Erythroblast (primary cell): ENCODE measurements around the gene RCAN3.
A peak's percentile ranks its signal among the peaks of the same experiment; 100 is the strongest.
"Not testable (repeated sequence)": the region's sequence is repeated elsewhere in the genome, so short reads cannot be mapped to it uniquely, and the experiment has no call there.

Experiments
- DNase-seq, 2 experiments: peaks; one replicate each; lab custom pipeline; 2025; lab: John Stamatoyannopoulos, UW
- GATA1 ChIP-seq: IDR thresholded peaks from 2 replicates; pipeline ENCODE4 v1.6.1; 2011; ENCODE audit warnings: low read depth, mild to moderate bottlenecking, control low read depth, low read length, moderate library complexity
- POLR2A ChIP-seq: IDR thresholded peaks from 2 replicates; pipeline ENCODE4 v1.6.1; 2011; ENCODE audit warnings: mild to moderate bottlenecking, low read length

The RCAN3 gene

GRCh38 chr1:24540906-24541710 lies 38.5 kb downstream of the RCAN3 start:
- TF ChIP-seq POLR2A (no peak), GATA1 (no peak)
- DNase-seq = no peak

DNA sequence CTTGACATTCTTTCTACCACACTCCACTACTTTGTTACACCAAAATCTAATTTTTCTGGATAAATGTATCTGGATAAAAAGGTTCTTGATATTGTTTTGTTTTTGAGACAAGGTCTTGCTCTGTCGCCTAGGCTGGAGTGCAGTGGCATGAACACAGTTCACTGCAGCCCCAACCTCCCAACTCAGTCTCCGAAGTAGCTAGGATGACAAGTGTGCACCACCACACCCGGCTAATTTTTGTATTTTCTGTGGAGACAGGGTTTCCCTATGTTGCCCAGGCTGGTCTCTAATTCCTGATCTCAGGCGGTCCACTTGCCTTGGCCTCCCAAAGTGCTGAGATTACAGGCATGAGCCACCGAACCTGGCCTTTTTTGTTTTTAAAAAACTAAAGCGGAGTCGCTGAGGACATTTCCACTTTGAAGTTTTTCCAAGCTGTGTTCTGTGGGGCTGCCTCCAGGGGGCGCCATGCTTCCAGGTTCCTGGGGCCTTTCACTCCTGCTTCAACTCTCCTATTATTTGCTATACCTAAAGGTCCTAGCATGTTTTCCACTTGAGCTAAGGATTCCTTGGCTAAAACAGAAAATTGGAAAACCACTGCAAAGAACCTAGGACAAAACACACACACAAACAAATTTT lies 39.2 kb downstream of the RCAN3 start:
- peak; percentile 13 to 44 for DNase-seq
- TF ChIP-seq GATA1 (no peak), POLR2A (no peak)

DNA sequence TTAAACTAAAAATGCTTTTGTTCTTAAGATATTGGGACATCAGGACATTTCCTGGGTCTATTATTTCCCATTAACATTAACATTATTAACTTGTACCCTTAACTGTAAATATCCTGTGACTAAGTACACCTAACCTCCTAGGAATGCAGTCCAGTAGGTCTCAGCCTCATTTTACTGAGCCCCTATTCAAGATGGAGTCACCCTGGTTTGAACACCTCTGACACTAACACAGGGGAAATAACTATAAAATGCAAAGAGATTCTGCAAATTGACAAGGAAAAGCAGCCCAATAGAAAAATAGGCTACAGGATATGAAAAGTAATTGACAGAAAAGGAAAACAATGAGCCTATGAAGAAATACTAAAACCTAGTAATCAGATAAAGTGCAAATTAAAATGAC lies 41.6 kb downstream of the RCAN3 start:
- TF ChIP-seq GATA1 (no peak), POLR2A (no peak)

DNA sequence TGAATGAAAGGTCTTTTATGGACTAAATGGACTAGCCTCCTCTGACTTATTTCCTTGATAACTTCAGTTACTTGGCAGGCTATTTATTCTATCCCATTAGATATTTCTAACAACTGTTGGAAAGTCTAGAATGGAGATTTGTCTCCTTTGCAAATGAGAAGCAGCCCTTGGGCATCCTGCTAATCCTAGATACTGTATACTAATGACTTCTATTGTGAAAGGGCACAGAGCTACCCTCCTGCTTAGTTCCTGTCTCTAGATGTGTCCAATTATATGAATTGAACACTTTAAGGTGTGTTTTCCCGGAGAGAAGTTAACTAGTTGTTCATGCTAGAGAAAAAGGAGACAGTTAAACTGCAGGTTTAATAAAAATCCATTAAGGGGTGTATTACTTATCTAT lies 43.0 kb downstream of the RCAN3 start:
- TF ChIP-seq GATA1 (no peak), POLR2A (no peak)
- no peak for DNase-seq

More for the DNA sequence above, 41.6 kb downstream of the RCAN3 start:
- DNase-seq = no peak

- no peak for TF ChIP-seq GATA1
- no peak for TF ChIP-seq POLR2A
- DNase-seq = no peak
Measured at GRCh38 chr1:24547195-24547594, 44.6 kb downstream of the RCAN3 start.

DNA sequence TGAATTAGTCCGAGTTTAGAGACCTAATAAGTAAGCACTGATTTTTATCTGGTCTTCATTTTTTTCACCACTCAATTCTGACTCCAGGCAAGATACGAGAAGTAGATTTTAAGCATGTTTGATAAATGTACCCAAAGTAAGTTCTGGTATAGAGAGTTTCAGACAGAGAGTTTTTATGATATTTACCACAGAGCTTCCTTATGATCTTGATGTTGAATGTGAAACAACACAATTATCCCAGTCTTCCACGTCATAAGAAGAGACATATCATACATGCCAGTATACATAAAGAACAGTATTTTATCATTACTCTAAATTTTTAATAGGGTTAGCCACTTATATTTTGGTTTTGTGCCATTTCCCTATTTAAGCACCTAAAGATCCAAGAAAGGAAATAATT lies 45.4 kb downstream of the RCAN3 start:
- DNase-seq = no peak
- TF ChIP-seq POLR2A = no peak
- TF ChIP-seq GATA1 = no peak

DNA sequence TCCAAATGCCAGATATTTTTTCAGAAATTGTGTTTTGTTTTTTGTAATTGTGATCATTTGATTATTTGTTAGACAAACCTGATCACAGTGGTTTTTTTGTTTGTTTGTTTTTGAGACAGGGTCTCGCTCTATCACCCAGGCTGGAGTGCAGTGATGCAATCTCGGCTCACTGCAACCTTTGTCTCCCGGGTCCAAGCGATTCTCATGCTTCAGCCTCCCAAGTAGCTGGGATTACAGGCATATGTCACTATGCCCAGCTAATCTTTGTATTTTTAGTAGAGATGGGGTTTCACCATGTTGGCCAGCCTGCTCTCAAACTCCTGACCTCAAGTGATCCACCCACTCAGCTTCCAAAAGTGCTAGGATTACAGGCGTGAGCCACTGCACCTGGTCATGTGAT lies 46.6 kb downstream of the RCAN3 start:
- not testable (repeated sequence) for DNase-seq

DNA sequence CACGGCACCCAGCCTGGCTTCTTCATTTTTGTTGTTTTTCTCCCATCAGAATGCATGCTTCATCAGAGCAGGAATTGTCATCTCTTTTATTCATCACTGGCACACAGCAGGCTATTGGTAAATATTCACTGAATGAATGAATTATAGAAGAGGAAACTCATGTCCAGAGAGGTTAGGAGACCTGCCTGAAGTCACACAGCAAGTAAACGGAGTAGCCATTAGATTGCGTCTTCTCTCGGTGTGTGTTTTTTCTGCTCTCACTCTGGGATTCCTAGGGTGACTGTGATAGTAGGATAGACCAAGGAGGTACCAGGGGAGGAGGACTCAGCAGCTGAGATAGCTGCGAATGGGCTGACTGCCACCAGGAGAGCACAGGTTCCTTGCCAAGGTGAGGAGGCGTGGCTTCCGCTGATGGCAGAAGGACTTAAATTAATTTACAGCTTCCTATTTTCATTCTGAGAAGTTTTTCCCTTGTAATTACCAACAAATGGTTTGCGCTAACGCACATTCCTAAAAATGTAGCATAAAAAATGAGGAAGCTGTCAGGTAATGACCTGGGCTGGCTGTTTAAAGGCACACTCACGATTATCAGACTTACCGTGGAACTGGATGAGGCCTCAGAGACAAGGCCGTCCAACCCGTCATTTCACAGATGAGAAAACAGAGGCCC lies 48.8 kb downstream of the RCAN3 start:
- no peak for DNase-seq
- TF ChIP-seq GATA1 = no peak
- no peak for TF ChIP-seq POLR2A

GRCh38 chr1:24551960-24552571 lies 49.4 kb downstream of the RCAN3 start:
- TF ChIP-seq POLR2A (no peak), GATA1 (no peak)
- no peak for DNase-seq

DNA sequence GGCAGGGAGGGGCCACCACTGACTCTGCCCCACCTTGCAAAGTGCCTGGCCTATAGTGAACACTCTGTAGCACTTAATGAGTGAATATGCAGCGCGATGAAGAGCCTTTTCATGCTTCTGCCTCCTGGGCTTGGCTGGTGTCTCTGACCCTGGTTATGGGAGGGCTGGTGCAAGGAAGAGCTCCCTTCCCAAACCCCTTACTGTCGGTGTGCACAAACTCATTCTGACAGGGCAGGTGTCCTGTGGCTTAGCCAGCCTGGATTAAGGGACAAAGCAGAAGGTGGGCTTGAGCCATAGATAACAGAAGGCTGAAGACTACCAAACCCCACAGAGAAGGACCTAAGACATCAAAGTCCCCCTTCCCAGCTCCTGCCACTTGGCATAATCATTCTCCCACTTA lies 51.3 kb downstream of the RCAN3 start:
- no peak for DNase-seq
- TF ChIP-seq POLR2A (no peak), GATA1 (no peak)

DNA sequence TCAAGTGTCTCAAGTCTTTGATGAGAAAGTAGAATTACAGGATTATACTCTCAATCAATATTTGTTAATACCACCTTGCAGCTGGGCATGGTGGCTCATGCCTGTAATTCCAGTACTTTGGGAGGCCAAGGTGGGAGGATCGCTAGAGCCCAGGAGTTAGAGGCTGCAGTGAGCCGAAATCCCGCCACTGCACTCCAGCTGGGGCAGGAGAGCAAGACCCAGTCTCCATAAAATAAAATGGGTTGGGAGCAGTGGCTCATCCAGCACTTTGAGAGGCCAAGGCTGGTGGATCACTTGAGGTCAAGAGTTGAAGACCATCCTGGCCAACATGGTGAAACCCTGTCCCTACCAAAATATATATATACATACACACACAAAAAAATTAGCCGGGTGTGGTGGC lies 52.1 kb downstream of the RCAN3 start:
- TF ChIP-seq GATA1 (no peak), POLR2A (no peak)
- DNase-seq = no peak

GRCh38 chr1:24555591-24556413 lies 53.2 kb downstream of the RCAN3 start, which contains the start of gene NCMAP:
Gene NCMAP, plus strand, starts transcription at chr1:24556087. Its CDS starts 39,344 bp downstream, at chr1:24595431.
- no peak for TF ChIP-seq POLR2A
- no peak for DNase-seq

DNA sequence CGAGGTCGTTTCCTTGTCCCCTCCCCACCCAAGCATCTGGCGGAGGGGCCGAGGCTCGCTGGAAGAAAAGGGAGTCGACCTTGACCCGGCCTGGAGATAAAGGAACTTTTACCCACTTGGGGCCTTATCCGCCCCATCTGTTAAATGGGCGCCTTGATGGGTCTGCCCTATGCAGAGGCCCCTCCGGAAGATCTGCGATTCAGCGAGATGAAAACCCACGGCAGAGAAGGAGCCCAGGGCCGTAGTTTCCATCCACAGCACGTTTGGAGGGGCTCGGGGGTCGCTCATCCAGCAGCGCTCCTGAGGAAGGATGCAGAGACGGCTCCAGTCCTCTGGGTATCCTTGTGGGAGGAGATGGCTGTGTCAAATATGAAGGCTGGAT lies 53.8 kb downstream of the RCAN3 start:
- no peak for DNase-seq
- no peak for TF ChIP-seq POLR2A
- TF ChIP-seq GATA1 = no peak

GRCh38 chr1:24557220-24557619 lies 54.6 kb downstream of the RCAN3 start:
- no peak for DNase-seq
- TF ChIP-seq GATA1 (no peak), POLR2A (no peak)
